Epithelial cell of esophagus (primary cell): Measurements from ENCODE around the gene OR10G6.
"Not testable (repeated sequence)": the region's sequence is repeated elsewhere in the genome, so short reads cannot be mapped to it uniquely, and the experiment has no call there.

Source experiments
- DNase-seq: peaks from one replicate; pipeline ENCODE4 v3.0.0; 2010; ENCODE audit warnings: low read depth
- H3K4me3 ChIP-seq: 2 replicates; pipeline ENCODE4 v1.5.1; 2011; ENCODE audit warnings: mild to moderate bottlenecking, low read length, control low read depth
- CTCF ChIP-seq: IDR thresholded peaks from 2 replicates; pipeline ENCODE4 v1.5.1; 2011; ENCODE audit warnings: low read depth, mild to moderate bottlenecking, low read length, control low read depth, inconsistent platforms; ENCODE audit not compliant: insufficient read depth; ENCODE audit errors: missing control alignments

The OR10G6 gene

GRCh38 chr11:123995119-123995518, at the start of gene OR10G6:
OR10G6 (minus strand) TSS chr11:123995161; CDS start chr11:123995161, 0 bp downstream.
- TF ChIP-seq CTCF = no peak
- H3K4me3 ChIP-seq = no peak within 1 kb of the TSS
- DNase-seq = no peak

- no peak for TF ChIP-seq CTCF
- no peak overlapping the region for H3K4me3 ChIP-seq
- no peak for DNase-seq
Observed at GRCh38 chr11:124043420-124043819, 48.5 kb upstream of the OR10G6 start.

- TF ChIP-seq CTCF = no peak
- no peak for DNase-seq
- H3K4me3 ChIP-seq = no peak within 1 kb of the TSS
Observed at GRCh38 chr11:124041254-124041653, 46.3 kb upstream of the OR10G6 start, which contains the start of gene OR10G7. OR10G7 (minus strand) TSS chr11:124041325; CDS start chr11:124039001, 2,324 bp downstream.

GRCh38 chr11:124039557-124039956, 44.6 kb upstream of the OR10G6 start:
- H3K4me3 ChIP-seq = no peak overlapping the region
- TF ChIP-seq CTCF = no peak
- no peak for DNase-seq

- H3K4me3 ChIP-seq = no peak overlapping the region
- DNase-seq = no peak
- no peak for TF ChIP-seq CTCF
Observed at GRCh38 chr11:124036666-124037065, 41.7 kb upstream of the OR10G6 start.

- no peak for TF ChIP-seq CTCF
- no peak for DNase-seq
- H3K4me3 ChIP-seq = no peak within 1 kb of the TSS
Observed at GRCh38 chr11:124026498-124026897, 31.5 kb upstream of the OR10G6 start, which contains the start of gene OR10G8. OR10G8 (plus strand) TSS chr11:124026798; CDS start chr11:124029623, 2,825 bp downstream.

GRCh38 chr11:124015837-124016236, 20.9 kb upstream of the OR10G6 start:
- DNase-seq, H3K4me3 ChIP-seq: not testable (repeated sequence)
